Glutamatergic neuron (in vitro differentiated cells): Measurements from ENCODE around the gene SNRPE. TPM values are rescaled to one million over a fixed set of nuclear protein-coding genes. Genes with fewer than 3 reads are reported as not detected.

Source experiments
- DNase-seq: peaks from one replicate; pipeline ENCODE4 v3.0.0; 2022
- H3K27ac Mint-ChIP-seq: one replicate; pipeline ENCODE4 v1.8.0; 2020; ENCODE audit warnings: mild to moderate bottlenecking, mixed read lengths, inconsistent platforms; ENCODE audit not compliant: unreplicated experiment
- H3K27me3 Mint-ChIP-seq: one replicate; pipeline ENCODE4 v1.8.0; 2020; ENCODE audit warnings: mild to moderate bottlenecking, moderate library complexity, mixed read lengths, inconsistent platforms; ENCODE audit not compliant: unreplicated experiment
- H3K36me3 Mint-ChIP-seq: one replicate; pipeline ENCODE4 v1.8.0; 2020; ENCODE audit warnings: mild to moderate bottlenecking, mixed read lengths, inconsistent platforms; ENCODE audit not compliant: unreplicated experiment
- H3K4me1 Mint-ChIP-seq: one replicate; pipeline ENCODE4 v1.8.0; 2020; ENCODE audit warnings: mild to moderate bottlenecking, low read depth, mixed read lengths, inconsistent platforms; ENCODE audit not compliant: unreplicated experiment
- H3K4me3 Mint-ChIP-seq: one replicate; pipeline ENCODE4 v1.8.0; 2020; ENCODE audit warnings: mild to moderate bottlenecking, mixed read lengths, inconsistent platforms; ENCODE audit not compliant: unreplicated experiment
- H3K9me3 Mint-ChIP-seq: one replicate; pipeline ENCODE4 v1.8.0; 2020; ENCODE audit warnings: mild to moderate bottlenecking, moderate library complexity, mixed read lengths, inconsistent platforms; ENCODE audit not compliant: unreplicated experiment
- total RNA-seq: library from RNA; stranded (reverse); fragmentation: NEBNext Ultra II Directional; extraction: Animal tissue kit (Norgen Biotek cat#: 25700); gene quantifications from one replicate; pipeline ENCODE4 v1.2.1, GENCODE V29; 2021; ENCODE audit not compliant: unreplicated experiment
- TF ChIP-seq, protein P1 (sequence below): fragments of 200-600 bp; sonication (generic); IDR thresholded peaks from one replicate; pipeline ENCODE4 v1.5.0; 2021; ENCODE audit not compliant: partially characterized antibody, unreplicated experiment

Gene SNRPE
- total RNA-seq, 1 donor from 2014 or later: 109 TPM

DNA sequence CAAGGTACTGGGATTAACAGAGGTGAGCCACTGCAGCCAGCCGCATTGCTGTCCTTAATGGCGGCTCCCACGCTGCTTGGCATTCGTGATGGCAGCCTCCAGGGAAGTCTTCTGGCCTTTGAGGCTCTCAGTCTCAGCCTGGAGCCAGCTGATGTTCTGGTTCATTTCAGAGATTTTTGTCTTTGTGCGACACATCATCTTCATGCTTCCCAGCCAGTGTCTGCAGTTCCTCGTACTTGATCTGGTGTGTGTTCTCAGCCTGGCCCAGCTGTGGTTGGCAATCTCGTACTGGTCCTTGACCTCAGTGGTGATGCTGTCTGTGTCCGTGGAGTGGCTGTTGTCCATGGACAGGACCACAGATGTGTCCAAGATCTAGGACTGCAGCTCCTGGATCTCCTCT lies 11.7 kb downstream of the SNRPE start:
- Mint-ChIP-seq H3K27ac (no peak overlapping the region), H3K4me3 (no peak overlapping the region), H3K4me1 (no peaks in the 10 kb centered on the region), H3K36me3 (no peaks in the 10 kb centered on the region), H3K9me3 (no peaks in the 10 kb centered on the region), H3K27me3 (no peaks in the 10 kb centered on the region)
- no peak for DNase-seq
- TF ChIP-seq, protein P1, sequence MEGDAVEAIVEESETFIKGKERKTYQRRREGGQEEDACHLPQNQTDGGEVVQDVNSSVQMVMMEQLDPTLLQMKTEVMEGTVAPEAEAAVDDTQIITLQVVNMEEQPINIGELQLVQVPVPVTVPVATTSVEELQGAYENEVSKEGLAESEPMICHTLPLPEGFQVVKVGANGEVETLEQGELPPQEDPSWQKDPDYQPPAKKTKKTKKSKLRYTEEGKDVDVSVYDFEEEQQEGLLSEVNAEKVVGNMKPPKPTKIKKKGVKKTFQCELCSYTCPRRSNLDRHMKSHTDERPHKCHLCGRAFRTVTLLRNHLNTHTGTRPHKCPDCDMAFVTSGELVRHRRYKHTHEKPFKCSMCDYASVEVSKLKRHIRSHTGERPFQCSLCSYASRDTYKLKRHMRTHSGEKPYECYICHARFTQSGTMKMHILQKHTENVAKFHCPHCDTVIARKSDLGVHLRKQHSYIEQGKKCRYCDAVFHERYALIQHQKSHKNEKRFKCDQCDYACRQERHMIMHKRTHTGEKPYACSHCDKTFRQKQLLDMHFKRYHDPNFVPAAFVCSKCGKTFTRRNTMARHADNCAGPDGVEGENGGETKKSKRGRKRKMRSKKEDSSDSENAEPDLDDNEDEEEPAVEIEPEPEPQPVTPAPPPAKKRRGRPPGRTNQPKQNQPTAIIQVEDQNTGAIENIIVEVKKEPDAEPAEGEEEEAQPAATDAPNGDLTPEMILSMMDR: no peak

GRCh38 chr1:203878422-203878821 lies 17.0 kb downstream of the SNRPE start:
- Mint-ChIP-seq H3K27ac (no peak overlapping the region), H3K4me3 (no peak overlapping the region), H3K4me1 (no peaks in the 10 kb centered on the region), H3K27me3 (no peaks in the 10 kb centered on the region), H3K9me3 (no peaks in the 10 kb centered on the region), H3K36me3 (no peaks in the 10 kb centered on the region)
- DNase-seq: no peak
- TF ChIP-seq, protein P1: no peak

DNA sequence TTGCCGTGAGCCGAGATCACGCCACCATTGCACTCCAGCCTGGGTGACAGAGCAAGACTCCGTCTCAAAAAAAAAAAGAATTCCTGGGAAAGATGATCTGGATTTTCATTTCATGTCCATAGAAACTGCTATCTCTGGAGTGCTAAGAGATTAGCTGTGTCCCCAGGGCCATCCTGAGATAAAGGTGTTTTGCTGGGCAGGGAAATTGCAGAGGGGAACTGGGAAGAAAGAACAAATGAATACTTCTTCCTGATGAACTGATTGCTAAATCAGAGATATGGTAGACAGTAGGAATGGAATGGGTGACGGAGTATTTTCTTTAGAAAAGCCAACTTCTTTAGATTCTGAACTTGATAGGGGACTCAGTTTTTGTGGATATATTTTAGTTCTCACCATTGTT lies 19.2 kb downstream of the SNRPE start:
- Mint-ChIP-seq H3K4me1 (no peaks in the 10 kb centered on the region), H3K4me3 (no peak overlapping the region), H3K36me3 (no peaks in the 10 kb centered on the region), H3K27me3 (no peaks in the 10 kb centered on the region), H3K27ac (no peak overlapping the region), H3K9me3 (no peaks in the 10 kb centered on the region)
- no peak for DNase-seq
- TF ChIP-seq, protein P1: no peak

DNA sequence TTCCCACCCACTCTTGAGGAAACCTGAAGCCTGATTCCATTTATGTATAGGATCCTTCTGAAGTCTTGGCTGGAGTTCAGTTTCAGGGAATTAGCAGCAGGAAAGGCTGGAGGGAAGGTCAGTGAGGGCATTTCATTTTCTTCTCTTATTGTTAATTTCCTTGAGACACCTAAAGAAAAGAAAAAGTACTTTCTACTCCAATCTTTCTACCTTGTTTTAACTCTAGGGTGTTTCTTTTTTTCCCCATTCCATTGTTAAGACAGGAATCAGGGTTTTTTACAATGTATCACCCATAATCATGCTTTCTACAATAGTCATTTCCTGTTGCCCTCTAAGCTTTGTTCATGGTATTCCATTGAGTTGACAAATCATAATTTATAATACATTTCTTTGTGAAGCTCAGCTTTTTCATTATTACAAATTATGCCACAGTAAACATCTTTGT lies 27.4 kb downstream of the SNRPE start:
- Mint-ChIP-seq H3K27ac (no peak overlapping the region), H3K27me3 (no peaks in the 10 kb centered on the region), H3K36me3 (peaks cover 3% of the 10 kb centered on the region), H3K9me3 (peaks cover 2% of the 10 kb centered on the region), H3K4me3 (no peak overlapping the region), H3K4me1 (no peaks in the 10 kb centered on the region)
- DNase-seq: no peak
- TF ChIP-seq, protein P1: no peak

DNA sequence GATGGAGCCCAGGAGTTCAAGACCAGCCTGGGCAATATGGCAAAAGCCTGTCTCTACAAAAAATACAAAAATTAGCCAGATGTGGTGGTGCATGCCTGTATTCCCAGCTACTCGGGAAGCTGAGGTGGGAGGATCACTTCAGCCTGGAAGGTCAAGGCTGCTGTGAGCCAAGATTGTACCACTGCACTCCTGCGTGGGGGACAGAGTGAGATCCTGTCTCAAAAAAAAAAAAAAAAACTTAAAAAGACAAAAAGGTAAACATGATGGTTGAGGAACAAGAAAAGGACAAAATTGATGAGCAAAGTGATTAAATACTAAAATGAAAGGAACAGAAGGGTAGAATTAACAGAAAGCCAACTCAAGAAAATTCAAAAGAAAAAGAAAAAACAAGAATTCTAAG lies 30.6 kb downstream of the SNRPE start:
- DNase-seq: no peak
- H3K4me3 Mint-ChIP-seq: no peak overlapping the region
- no peak overlapping the region for H3K27ac Mint-ChIP-seq
- TF ChIP-seq, protein P1: no peak
- H3K27me3 Mint-ChIP-seq: no peaks in the 10 kb centered on the region
- peaks cover 10% of the 10 kb centered on the region for H3K36me3 Mint-ChIP-seq
- H3K9me3 Mint-ChIP-seq: peaks cover 6% of the 10 kb centered on the region
- no peaks in the 10 kb centered on the region for H3K4me1 Mint-ChIP-seq
